Cardiac muscle cell (in vitro differentiated cells and primary cell): Measurements from ENCODE around the gene SAMD4A. TPM values are rescaled to one million over a fixed set of nuclear protein-coding genes. Genes with fewer than 3 reads are reported as not detected.

ENCODE experiments used
- DNase-seq, 2 donors: peaks; one replicate each; pipeline versions ENCODE4 v3.0.0 to v3.0.0-alpha.2; 2010 to 2017; ENCODE audit warnings: low read depth in 1 of 2, low spot score in 1 of 2
- H3K27ac ChIP-seq: fragments of 200-600 bp; sonication (generic); 2 replicates; pipeline ENCODE4 v1.5.1; 2016
- H3K27me3 ChIP-seq: fragments of 200-600 bp; sonication (generic); 2 replicates; pipeline ENCODE4 v1.6.0; 2016; ENCODE audit warnings: control low read depth
- H3K36me3 ChIP-seq: fragments of 200-600 bp; sonication (generic); 2 replicates; pipeline ENCODE4 v1.5.1; 2016; ENCODE audit warnings: control low read depth
- H3K4me1 ChIP-seq: fragments of 200-600 bp; sonication (generic); 2 replicates; pipeline ENCODE4 v1.8.1; 2017; ENCODE audit warnings: low read depth, mild to moderate bottlenecking, mixed run types
- H3K4me3 ChIP-seq: fragments of 200-600 bp; sonication (generic); 2 replicates; pipeline ENCODE4 v1.5.1; 2016; ENCODE audit warnings: mild to moderate bottlenecking
- H3K9me3 ChIP-seq: fragments of 200-600 bp; sonication (generic); 2 replicates; pipeline ENCODE4 v1.5.1; 2017; ENCODE audit warnings: low read depth, mild to moderate bottlenecking, control low read depth
- polyA plus RNA-seq: library from polyadenylated mRNA; unstranded; fragments of >200 nt; fragmentation: Nextera tagmentation; extraction: Ambion mirVana; gene quantifications from 2 replicates; pipeline ENCODE4 v1.2.1, GENCODE V29; 2016
- total RNA-seq: library from RNA; depleted of rRNA; stranded (reverse); fragments of >200 nt; gene quantifications from 2 replicates; pipeline ENCODE4 v1.2.3, GENCODE V29; 2016
- TF ChIP-seq, protein P1 (sequence below): IDR thresholded peaks from 2 replicates; pipeline ENCODE4 v1.5.1; 2012; ENCODE audit warnings: low read depth, mild to moderate bottlenecking, low read length

The SAMD4A gene
- total and polyA plus RNA-seq, 2 experiments from 2014 or later = 14.4 to 60.4 TPM

DNA sequence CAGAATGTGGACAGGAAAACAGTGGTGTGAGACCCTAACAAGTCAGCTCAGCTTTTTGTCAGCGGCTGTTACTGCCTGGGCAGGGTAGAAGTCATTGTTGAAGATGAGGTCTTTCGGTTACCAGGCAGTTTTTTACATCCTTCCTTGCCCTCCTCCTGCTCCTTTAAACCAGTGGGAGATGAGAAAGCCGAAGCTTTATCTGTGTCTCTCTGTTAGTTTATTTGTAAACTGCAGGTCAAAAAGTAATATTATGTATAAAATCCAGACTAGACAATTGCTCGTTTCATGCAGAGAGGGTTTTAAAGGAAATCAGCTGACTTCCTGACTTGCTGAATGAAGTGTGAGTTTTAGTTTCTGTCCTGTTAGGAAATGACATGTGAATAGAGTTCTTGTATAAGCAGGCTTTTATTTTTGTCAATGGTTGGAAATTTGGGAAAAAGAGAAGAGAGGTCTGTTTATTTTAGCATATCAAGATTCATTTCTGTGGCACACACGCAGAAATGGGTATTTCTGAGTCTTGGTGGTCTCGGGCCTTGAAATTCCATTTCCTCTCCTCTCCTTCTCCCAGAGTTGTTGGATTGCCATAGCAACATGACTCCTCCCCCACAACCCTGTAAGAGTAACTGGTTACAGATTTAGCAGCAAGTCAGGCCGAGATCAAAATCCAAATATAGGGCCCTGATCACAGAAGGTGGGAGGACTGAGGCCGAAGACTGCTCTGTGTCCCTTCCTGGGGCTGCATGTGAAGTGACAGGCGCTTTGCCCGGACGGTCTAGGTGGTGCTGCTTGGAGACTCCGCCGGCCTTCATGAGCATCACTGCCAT is 60.8 kb downstream of the SAMD4A start:
- Histone ChIP-seq H3K4me1 (peaks cover 49% of the 10 kb centered on the region), H3K27me3 (no peaks in the 10 kb centered on the region), H3K36me3 (no peaks in the 10 kb centered on the region), H3K27ac (peak overlapping the region; percentile 86), H3K4me3 (no peak overlapping the region), H3K9me3 (no peaks in the 10 kb centered on the region)
- peak; percentile 78 to 80 for DNase-seq
- TF ChIP-seq, protein P1, sequence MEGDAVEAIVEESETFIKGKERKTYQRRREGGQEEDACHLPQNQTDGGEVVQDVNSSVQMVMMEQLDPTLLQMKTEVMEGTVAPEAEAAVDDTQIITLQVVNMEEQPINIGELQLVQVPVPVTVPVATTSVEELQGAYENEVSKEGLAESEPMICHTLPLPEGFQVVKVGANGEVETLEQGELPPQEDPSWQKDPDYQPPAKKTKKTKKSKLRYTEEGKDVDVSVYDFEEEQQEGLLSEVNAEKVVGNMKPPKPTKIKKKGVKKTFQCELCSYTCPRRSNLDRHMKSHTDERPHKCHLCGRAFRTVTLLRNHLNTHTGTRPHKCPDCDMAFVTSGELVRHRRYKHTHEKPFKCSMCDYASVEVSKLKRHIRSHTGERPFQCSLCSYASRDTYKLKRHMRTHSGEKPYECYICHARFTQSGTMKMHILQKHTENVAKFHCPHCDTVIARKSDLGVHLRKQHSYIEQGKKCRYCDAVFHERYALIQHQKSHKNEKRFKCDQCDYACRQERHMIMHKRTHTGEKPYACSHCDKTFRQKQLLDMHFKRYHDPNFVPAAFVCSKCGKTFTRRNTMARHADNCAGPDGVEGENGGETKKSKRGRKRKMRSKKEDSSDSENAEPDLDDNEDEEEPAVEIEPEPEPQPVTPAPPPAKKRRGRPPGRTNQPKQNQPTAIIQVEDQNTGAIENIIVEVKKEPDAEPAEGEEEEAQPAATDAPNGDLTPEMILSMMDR = no peak

DNA sequence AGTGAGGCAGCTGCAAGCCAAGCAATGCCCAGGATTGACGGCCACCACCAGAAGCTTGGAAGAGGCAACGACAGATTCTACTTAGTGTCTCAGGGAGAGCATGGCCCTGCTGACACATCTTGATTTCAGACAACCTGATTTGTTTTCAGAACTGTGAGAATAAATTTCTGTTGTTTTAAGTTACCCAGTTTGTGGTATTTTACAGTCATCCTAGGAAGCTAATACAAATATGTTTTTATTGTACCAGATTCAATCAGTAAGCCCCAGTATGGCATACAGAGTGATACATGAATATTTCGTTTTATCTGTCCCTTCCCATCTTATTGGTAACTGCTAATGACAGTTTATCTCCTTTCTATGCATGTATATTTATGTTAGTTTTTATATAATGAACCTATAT is 62.3 kb downstream of the SAMD4A start:
- peaks cover 49% of the 10 kb centered on the region for H3K4me1 ChIP-seq
- TF ChIP-seq, protein P1 = no peak
- no peaks in the 10 kb centered on the region for H3K27me3 ChIP-seq
- no peaks in the 10 kb centered on the region for H3K36me3 ChIP-seq
- DNase-seq = no peak
- H3K9me3 ChIP-seq = no peaks in the 10 kb centered on the region
- H3K27ac ChIP-seq = peak overlapping the region; percentile 86
- H3K4me3 ChIP-seq = no peak overlapping the region

DNA sequence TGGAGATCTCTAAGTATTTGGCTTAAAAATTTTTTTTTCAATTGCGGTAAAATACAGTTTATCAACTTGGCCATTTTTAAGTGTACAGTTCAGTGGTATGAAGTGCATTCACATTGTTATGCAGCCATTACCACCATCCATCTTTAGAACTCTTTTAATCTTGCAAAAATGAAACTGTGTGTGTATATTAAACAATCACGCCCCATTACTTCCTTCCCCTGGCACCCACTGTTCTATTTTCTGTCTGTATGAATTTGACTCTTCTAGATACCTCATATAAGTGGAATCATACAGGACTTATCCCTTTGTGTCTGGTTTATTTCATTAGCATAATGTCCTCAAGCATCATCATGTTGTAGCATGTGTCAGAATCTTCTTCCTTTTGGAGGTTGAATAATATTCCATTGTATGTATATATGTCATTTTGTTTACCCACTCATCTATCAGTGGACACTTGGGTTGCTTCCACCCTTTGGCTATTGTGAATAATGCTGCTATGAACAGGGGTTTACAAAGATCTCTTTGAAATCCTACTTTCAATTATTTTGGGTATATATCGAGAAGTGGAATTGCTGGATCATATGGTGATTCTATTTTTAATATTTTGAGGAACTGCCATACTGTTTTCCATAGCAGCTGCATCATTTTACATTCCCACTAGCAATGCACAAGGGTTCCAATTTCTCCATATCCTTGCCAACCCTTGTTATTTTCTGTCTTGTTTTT is 62.9 kb downstream of the SAMD4A start:
- Histone ChIP-seq H3K4me1 (peaks cover 44% of the 10 kb centered on the region), H3K4me3 (no peak overlapping the region), H3K36me3 (no peaks in the 10 kb centered on the region), H3K27me3 (no peaks in the 10 kb centered on the region), H3K27ac (no peak overlapping the region), H3K9me3 (no peaks in the 10 kb centered on the region)
- TF ChIP-seq, protein P1 = no peak
- DNase-seq = no peak

DNA sequence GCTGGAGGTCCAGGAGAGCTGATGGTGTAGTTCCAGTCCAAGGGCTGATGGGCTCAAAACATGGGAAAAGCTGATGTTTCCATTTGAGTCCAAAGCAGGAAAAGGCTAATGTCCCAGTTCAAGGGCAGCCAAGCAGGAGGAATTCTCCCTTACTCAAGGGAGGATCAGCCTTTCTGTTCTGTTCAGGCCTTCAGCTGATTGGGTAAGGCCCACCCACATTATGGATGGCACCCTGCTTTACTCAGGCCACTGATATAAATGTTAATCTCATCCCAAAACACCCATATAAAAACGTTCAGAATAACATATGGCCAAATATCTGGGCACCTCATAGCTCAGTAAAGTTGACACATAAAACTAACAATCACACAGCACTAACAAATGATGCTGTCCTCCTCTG is 64.1 kb downstream of the SAMD4A start:
- Histone ChIP-seq H3K27ac (no peak overlapping the region), H3K27me3 (no peaks in the 10 kb centered on the region), H3K36me3 (no peaks in the 10 kb centered on the region), H3K9me3 (no peaks in the 10 kb centered on the region), H3K4me3 (no peak overlapping the region), H3K4me1 (peaks cover 32% of the 10 kb centered on the region)
- DNase-seq = no peak
- TF ChIP-seq, protein P1 = no peak

DNA sequence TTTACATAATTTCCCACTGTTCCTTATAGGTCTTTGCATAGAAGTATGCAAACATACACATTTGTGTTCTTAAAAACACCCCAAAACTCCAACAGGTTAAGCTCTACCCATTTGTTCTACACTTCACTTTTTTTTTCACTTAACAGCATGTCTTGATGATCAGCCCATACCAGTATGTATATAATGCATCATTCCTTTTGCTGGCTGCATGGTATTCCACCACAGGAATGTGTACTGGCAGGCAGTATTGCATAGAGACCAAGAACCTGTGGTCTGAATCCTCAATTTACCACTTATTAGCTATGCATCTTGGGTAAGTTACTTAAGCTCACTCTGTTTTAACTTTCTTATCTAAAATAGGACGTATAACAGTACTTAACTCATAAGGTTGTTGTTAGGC is 65.5 kb downstream of the SAMD4A start:
- peaks cover 18% of the 10 kb centered on the region for H3K4me1 ChIP-seq
- no peak overlapping the region for H3K27ac ChIP-seq
- H3K4me3 ChIP-seq = no peak overlapping the region
- H3K27me3 ChIP-seq = no peaks in the 10 kb centered on the region
- TF ChIP-seq, protein P1 = no peak
- no peaks in the 10 kb centered on the region for H3K9me3 ChIP-seq
- H3K36me3 ChIP-seq = no peaks in the 10 kb centered on the region
- no peak for DNase-seq
